Measurements from ENCODE around the gene PLPPR2. TPM values are rescaled to one million over a fixed set of nuclear protein-coding genes. Genes with fewer than 3 reads are reported as not detected.
"Not testable (repeated sequence)": the region's sequence is repeated elsewhere in the genome, so short reads cannot be mapped to it uniquely, and the experiment has no call there.

Gene PLPPR2
- total RNA-seq, 1 experiment from 2014 or later: 0.67 TPM

DNA sequence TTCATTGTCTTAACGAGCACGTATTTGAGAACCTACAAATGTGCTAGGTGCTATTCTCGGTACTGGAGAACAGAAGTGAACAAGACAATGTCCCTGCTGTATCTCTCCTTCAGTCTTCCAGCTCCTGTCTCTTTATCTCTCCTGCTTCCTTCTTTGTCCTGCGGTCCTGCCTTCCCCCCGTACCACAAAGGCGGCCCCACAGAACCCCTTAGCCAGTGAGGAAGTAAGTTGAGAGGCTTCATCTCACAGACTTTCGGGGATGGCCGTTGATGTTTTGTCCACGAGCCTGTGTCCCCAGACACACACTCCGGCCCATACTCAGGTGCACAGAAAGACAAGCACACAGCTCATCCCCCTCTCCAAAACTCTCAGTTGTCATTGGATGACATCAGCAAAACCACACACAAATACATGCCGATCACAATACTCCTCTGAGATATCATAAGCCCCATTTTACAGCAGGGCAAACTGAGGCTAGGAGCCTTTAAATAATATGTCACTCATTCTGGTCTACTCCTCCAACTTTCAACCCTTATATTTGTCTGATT, 18.7 kb downstream of the PLPPR2 start:
- Histone ChIP-seq H3K4me3 (ENCODE audit: low read length) (peak overlapping the region; percentile 86), H4K20me1 (ENCODE audit: insufficient read depth, low read depth, low read length) (no peaks in the 10 kb centered on the region), H3K4me1 (ENCODE audit: low read length) (peaks cover 40% of the 10 kb centered on the region), H3K4me2 (ENCODE audit: low read depth, low read length, poor library complexity, severe bottlenecking) (peak overlapping the region; percentile 91), H3K9me3 (ENCODE audit: low read length) (no peaks in the 10 kb centered on the region), H3K36me3 (ENCODE audit: insufficient read depth, low read length) (0 out of 2 replicates have a peak, but pooled peaks cover 4% of the 10 kb centered on the region), H3K9ac (ENCODE audit: low read length) (peak overlapping the region; percentile 80), H3K27ac (ENCODE audit: low read length) (no peak overlapping the region), H3K79me2 (ENCODE audit: low read length) (peaks cover 30% of the 10 kb centered on the region), H3K27me3 (ENCODE audit: low read length) (no peaks in the 10 kb centered on the region), H3K9me2 (replicated peaks; ENCODE audit: insufficient read depth, low read length) (no peaks in the 10 kb centered on the region), H2AFZ (ENCODE audit: low read length) (peak overlapping the region; percentile 49; the same call in 1 of the 2 replicates)
- DNase-seq: peak; percentile 49

DNA sequence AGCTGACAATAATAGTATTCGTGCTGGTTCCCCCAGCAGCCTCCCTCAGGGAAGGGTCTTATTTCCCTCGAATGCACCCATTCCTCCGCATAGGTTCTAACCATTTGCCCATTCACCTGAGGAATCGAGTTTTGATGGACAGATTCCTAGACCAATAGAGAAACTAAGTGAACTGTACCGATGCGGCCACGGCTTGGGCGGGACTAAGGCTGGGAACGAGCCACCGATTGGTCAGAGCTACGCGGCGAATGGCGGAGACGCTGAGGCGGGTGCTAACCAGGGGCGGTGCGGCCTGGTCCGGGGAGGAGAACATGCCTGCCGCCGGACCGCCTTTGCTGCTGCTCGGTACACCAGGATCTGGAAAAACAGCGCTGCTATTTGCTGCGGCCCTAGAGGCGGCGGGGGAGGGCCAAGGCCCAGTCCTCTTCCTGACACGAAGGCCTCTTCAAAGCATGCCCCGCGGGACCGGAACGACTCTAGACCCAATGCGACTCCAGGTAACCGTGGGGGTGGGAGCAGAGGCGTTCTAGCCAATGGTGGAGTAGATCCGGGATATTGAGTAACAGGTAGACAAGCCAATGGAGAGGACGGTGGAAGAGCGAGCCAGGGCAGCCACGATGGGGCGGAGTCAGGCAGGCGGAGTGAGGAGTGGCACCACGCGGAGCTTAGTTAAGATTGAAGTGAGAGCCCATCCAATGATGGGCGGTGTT, 19.4 kb downstream of the PLPPR2 start, which contains the start of gene SWSAP1:
TSS of gene SWSAP1 (plus strand) at position 234 of the 710 bp plus-strand sequence. CDS start at position 249, 15 bp downstream.
- no peaks in the 10 kb centered on the region for H4K20me1 ChIP-seq (ENCODE audit: insufficient read depth, low read depth, low read length)

DNA sequence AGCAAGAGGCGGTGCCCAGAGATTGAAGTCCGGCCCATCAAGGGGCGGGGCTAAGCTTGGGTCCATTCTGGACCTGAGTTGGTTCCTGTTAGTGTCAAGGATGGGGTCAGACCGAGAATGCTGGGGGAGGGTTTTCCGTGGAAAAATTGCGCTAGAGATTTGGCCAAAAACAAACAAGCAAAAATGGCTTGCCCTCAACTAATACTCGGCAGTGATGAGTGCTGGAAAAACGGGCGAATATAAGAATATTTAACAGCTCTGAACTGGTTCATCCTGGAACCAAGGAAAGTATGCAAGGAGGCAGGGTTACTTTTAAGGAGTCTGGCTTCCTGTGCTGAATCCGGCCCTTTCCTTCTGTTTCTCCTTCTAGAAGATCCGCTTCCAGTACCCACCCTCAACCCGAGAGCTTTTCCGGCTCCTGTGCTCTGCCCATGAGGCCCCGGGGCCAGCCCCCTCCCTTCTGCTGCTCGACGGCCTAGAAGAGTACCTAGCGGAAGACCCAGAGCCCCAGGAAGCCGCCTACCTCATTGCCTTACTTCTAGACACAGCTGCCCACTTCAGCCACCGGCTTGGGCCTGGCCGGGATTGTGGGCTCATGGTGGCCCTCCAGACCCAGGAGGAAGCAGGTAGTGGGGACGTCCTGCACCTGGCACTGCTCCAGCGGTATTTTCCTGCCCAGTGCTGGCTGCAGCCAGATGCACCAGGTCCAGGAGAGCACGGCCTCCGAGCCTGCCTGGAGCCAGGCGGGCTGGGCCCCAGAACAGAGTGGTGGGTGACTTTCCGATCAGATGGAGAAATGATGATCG, 20.1 kb downstream of the PLPPR2 start:
- H3K9me3 ChIP-seq (ENCODE audit: low read length): no peaks in the 10 kb centered on the region
- peak overlapping the region; percentile 91 for H3K4me2 ChIP-seq (ENCODE audit: low read depth, low read length, poor library complexity, severe bottlenecking)
- H3K27me3 ChIP-seq (ENCODE audit: low read length): no peaks in the 10 kb centered on the region
- DNase-seq: peak; percentile 89
- no peak overlapping the region for H2AFZ ChIP-seq (ENCODE audit: low read length)
- H3K4me1 ChIP-seq (ENCODE audit: low read length): peaks cover 54% of the 10 kb centered on the region
- no peaks in the 10 kb centered on the region for H3K9me2 ChIP-seq (replicated peaks; ENCODE audit: insufficient read depth, low read length)
- H4K20me1 ChIP-seq (ENCODE audit: insufficient read depth, low read depth, low read length): no peaks in the 10 kb centered on the region
- H3K79me2 ChIP-seq (ENCODE audit: low read length): peaks cover 43% of the 10 kb centered on the region
- H3K4me3 ChIP-seq (ENCODE audit: low read length): peak overlapping the region; percentile 86
- H3K9ac ChIP-seq (ENCODE audit: low read length): peak overlapping the region; percentile 91
- H3K36me3 ChIP-seq (ENCODE audit: insufficient read depth, low read length): 0 out of 2 replicates have a peak, but pooled peaks cover 4% of the 10 kb centered on the region
- H3K27ac ChIP-seq (ENCODE audit: low read length): peak overlapping the region; percentile 82

More for the DNA sequence above, 19.4 kb downstream of the PLPPR2 start, which contains the start of gene SWSAP1:
- Histone ChIP-seq H3K4me3 (ENCODE audit: low read length) (peak within 1 kb of the TSS; percentile 86), H2AFZ (ENCODE audit: low read length) (peak within 1 kb of the TSS; percentile 49; the same call in 1 of the 2 replicates), H3K4me1 (ENCODE audit: low read length) (peaks cover 46% of the 10 kb centered on the region), H3K36me3 (ENCODE audit: insufficient read depth, low read length) (0 out of 2 replicates have a peak, but pooled peaks cover 4% of the 10 kb centered on the region), H3K9me2 (replicated peaks; ENCODE audit: insufficient read depth, low read length) (no peaks in the 10 kb centered on the region), H3K9me3 (ENCODE audit: low read length) (no peaks in the 10 kb centered on the region), H3K4me2 (ENCODE audit: low read depth, low read length, poor library complexity, severe bottlenecking) (peak within 1 kb of the TSS; percentile 91), H3K9ac (ENCODE audit: low read length) (peak within 1 kb of the TSS; percentile 91), H3K27me3 (ENCODE audit: low read length) (no peaks in the 10 kb centered on the region), H3K27ac (ENCODE audit: low read length) (peak within 1 kb of the TSS; percentile 82), H3K79me2 (ENCODE audit: low read length) (peaks cover 35% of the 10 kb centered on the region)
- DNase-seq: peak; percentile 99

DNA sequence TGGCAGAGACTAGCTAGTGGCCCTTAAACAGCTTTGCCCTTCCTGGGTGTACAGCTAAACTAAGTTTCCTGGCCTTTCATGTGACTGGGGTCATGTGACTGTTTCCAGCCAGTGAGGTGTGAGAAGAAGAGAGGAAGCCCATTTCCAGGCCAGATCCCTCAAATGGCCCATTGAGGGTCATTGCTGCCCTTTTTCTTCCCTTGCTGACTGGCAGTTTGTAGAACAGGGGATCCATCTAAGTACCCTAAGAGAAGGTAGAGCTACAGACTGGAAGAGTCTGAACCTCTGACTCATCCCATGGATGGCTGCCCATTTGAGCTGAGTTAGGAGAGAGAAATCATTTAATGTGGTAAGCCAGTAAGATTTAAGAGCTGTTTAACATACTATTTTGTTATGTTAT, 22.0 kb downstream of the PLPPR2 start:
- Histone ChIP-seq H3K9me3 (ENCODE audit: low read length) (no peaks in the 10 kb centered on the region), H3K4me1 (ENCODE audit: low read length) (peaks cover 62% of the 10 kb centered on the region), H3K4me2 (ENCODE audit: low read depth, low read length, poor library complexity, severe bottlenecking) (peak overlapping the region; percentile 91), H4K20me1 (ENCODE audit: insufficient read depth, low read depth, low read length) (no peaks in the 10 kb centered on the region), H3K27me3 (ENCODE audit: low read length) (no peaks in the 10 kb centered on the region), H3K36me3 (ENCODE audit: insufficient read depth, low read length) (0 out of 2 replicates have a peak, but pooled peaks cover 4% of the 10 kb centered on the region), H3K79me2 (ENCODE audit: low read length) (peaks cover 46% of the 10 kb centered on the region), H3K27ac (ENCODE audit: low read length) (peak overlapping the region; percentile 52), H3K9ac (ENCODE audit: low read length) (peak overlapping the region; percentile 23), H3K9me2 (replicated peaks; ENCODE audit: insufficient read depth, low read length) (no peaks in the 10 kb centered on the region), H3K4me3 (ENCODE audit: low read length) (no peak overlapping the region), H2AFZ (ENCODE audit: low read length) (no peak overlapping the region; the same call in 1 of the 2 replicates)
- DNase-seq: peak; percentile 78

DNA sequence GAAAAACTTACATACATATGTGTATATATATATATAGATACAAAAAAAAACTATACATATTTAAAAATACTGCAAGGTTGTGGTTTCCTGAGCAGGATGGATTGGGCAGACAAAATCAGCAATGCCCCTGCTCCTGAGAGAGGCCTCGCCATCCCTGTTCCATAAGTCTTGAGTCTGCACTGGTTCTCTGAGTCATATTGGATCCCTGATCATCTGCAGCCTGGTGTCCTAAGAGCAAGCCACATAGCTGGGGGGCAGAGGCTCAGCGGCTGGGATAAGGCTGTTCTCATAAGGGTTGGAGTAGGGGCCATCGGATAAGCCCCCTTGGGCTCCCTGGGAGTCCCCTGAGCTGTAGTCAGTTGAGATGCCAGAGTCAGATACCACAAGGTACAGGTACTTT, 22.5 kb downstream of the PLPPR2 start:
- Histone ChIP-seq H3K27ac (ENCODE audit: low read length) (no peak overlapping the region), H2AFZ (ENCODE audit: low read length) (no peak overlapping the region), H3K9me3 (ENCODE audit: low read length) (no peaks in the 10 kb centered on the region), H3K27me3 (ENCODE audit: low read length) (no peaks in the 10 kb centered on the region), H3K36me3 (ENCODE audit: insufficient read depth, low read length) (0 out of 2 replicates have a peak, but pooled peaks cover 4% of the 10 kb centered on the region), H3K4me3 (ENCODE audit: low read length) (no peak overlapping the region), H4K20me1 (ENCODE audit: insufficient read depth, low read depth, low read length) (no peaks in the 10 kb centered on the region), H3K9me2 (replicated peaks; ENCODE audit: insufficient read depth, low read length) (no peaks in the 10 kb centered on the region), H3K79me2 (ENCODE audit: low read length) (peaks cover 46% of the 10 kb centered on the region), H3K4me1 (ENCODE audit: low read length) (peaks cover 65% of the 10 kb centered on the region), H3K9ac (ENCODE audit: low read length) (no peak overlapping the region), H3K4me2 (ENCODE audit: low read depth, low read length, poor library complexity, severe bottlenecking) (peak overlapping the region; percentile 17)
- DNase-seq: no peak

DNA sequence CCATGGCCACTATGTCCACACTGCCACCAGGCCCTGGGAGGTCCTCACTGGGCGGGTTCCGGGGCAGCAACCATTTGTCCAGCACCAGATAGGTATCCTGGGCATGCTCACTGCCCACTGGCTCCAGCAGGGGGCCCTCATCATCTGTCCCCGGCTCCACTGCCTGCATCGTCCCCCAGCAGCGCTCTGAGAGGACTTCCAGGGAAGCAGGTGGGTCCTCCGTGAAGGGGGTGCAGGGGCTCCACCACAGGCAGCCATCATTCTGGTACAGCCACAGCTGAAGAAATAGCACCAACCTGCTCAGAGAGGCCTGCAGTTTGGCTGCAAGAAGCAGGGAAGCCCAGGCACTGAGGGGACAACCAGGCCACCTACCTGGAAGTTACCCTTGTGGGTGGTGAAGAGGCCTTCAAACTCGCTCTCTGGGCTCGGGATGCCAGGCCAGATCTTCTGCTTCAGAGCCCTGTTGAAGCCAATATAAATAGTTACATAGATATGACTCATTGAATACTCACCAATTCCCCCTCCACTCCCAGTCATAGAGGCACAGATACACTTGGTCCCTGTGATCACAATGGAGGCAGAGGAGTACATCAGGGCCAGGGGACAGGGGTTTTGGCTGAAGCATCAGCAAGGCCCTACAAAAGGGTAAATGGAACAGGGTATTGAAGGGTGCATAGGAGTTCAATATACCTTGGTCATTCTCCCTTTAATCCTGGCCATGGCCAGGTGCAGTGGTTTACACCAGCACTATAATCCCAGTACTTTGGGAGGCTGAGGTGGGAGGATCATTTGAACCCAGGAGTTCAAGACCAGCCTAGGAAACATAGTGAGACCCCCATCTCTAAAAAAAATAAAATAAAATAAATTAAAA, 23.3 kb downstream of the PLPPR2 start:
- Histone ChIP-seq H3K4me1 (ENCODE audit: low read length) (peaks cover 70% of the 10 kb centered on the region), H3K79me2 (ENCODE audit: low read length) (peaks cover 46% of the 10 kb centered on the region), H3K9me3 (ENCODE audit: low read length) (no peaks in the 10 kb centered on the region), H3K4me3 (ENCODE audit: low read length) (no peak overlapping the region), H3K4me2 (ENCODE audit: low read depth, low read length, poor library complexity, severe bottlenecking) (peak overlapping the region; percentile 26), H3K9me2 (replicated peaks; ENCODE audit: insufficient read depth, low read length) (no peaks in the 10 kb centered on the region), H3K27ac (ENCODE audit: low read length) (no peak overlapping the region), H2AFZ (ENCODE audit: low read length) (no peak overlapping the region), H3K27me3 (ENCODE audit: low read length) (no peaks in the 10 kb centered on the region), H3K9ac (ENCODE audit: low read length) (no peak overlapping the region; the same call in none of the 2 replicates), H3K36me3 (ENCODE audit: insufficient read depth, low read length) (0 out of 2 replicates have a peak, but pooled peaks cover 4% of the 10 kb centered on the region), H4K20me1 (ENCODE audit: insufficient read depth, low read depth, low read length) (no peaks in the 10 kb centered on the region)
- DNase-seq: peak; percentile 63

DNA sequence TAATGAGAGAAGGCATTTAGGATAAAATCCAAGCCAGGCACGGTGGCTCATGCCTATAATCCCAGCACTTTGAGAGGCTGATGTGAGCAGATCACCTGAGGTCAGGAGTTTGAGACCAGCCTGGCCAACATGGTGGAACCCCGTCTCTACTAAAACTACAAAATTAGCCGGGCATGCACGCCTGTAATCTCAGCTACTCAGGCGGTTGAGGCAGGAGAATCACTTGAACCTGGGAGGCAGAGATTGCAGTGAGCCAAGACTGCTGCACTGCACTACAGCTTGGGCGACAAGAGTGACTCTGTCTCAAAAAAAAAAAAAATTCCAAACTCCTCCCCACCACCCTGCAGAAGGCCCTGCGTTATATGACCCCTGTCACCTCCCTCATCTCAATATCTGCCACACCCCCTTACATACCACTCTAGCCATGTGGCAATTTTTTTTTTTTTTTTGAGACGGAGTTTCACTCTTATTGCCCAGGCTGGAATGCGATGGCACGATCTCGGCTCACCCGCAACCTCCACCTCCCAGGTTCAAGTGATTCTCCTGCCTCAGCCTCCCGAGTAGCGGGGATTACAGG, 24.1 kb downstream of the PLPPR2 start:
- H4K20me1 ChIP-seq (ENCODE audit: insufficient read depth, low read depth, low read length); H3K36me3 ChIP-seq (ENCODE audit: insufficient read depth, low read length); H2AFZ ChIP-seq (ENCODE audit: low read length); H3K27me3 ChIP-seq (ENCODE audit: low read length); H3K9ac ChIP-seq (ENCODE audit: low read length); H3K27ac ChIP-seq (ENCODE audit: low read length); H3K9me2 ChIP-seq (replicated peaks; ENCODE audit: insufficient read depth, low read length); H3K9me3 ChIP-seq (ENCODE audit: low read length): not testable (repeated sequence)
- Histone ChIP-seq H3K4me2 (ENCODE audit: low read depth, low read length, poor library complexity, severe bottlenecking) (peak overlapping the region; percentile 93), H3K4me1 (ENCODE audit: low read length) (peaks cover 62% of the 10 kb centered on the region), H3K4me3 (ENCODE audit: low read length) (peak overlapping the region; percentile 89; the same call in 1 of the 2 replicates), H3K79me2 (ENCODE audit: low read length) (peaks cover 46% of the 10 kb centered on the region)
- DNase-seq: peak; percentile 66

Measured in Karpas-422 (cell line).